HG02943 (cell line): Measurements from ENCODE around the gene HNF4A.

ENCODE experiments used
- ATAC-seq: cut with Tn5 transposase; IDR thresholded peaks from one replicate; pipeline ENCODE4 v1.9.1; 2021; ENCODE audit warnings: mild to moderate bottlenecking, low read depth, moderate library complexity; ENCODE audit not compliant: unreplicated experiment

Gene HNF4A

DNA sequence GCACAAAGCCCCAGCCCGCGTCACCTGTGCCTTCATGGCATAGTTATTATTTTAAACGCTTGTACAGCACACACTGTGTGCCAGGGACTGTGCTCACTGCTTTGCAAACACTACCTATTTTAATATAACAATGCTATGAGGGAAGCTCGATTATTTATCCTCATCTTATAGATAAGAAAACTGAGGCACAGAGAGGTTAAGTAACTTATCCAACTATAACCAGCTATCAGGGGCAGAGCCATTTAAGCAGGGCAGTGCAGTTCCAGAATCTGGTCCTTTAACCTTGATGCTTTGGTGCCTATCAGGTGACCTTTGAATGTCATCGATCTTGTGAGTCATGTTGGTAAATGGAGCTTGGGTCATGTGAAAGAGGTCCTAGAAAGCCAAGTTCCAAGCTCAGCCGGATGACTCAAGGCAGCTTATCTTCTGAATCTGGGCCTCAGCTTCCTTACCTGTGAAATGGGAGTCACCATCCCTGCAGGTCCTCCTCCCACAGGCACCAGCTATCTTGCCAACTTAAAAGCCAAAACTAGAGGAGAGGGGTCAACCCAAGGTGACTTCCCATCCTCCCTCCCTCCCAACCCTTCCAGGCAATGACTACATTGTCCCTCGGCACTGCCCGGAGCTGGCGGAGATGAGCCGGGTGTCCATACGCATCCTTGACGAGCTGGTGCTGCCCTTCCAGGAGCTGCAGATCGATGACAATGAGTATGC lies 63.8 kb downstream of the HNF4A start:
- ATAC-seq = no peak

DNA sequence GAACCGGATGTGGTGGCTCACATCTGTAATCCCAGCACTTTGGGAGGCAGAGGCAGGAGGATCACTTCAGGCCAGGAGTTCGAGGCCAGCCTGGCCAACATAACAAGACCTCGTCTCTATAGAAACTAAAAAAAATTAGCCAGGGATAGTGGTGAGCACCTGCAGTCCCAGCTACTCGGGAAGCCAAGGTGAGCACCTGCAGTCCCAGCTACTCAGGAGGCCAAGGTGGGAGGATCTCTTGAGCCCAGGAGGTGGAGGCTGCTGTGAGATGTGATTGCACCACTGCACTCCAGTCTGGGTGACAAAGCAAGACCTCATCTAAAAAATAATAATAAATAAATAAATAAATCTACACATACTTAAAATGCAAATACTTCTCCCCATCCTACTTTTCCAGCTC lies 65.0 kb downstream of the HNF4A start:
- no peak for ATAC-seq

- no peak for ATAC-seq
These were observed 66.6 kb downstream of the HNF4A start for GRCh38 chr20:44422083-44422482.

GRCh38 chr20:44423480-44423879 lies 68.0 kb downstream of the HNF4A start:
- no peak for ATAC-seq

- ATAC-seq = no peak
These were observed 68.6 kb downstream of the HNF4A start for GRCh38 chr20:44424039-44424495.

- ATAC-seq = no peak
These were observed 70.4 kb downstream of the HNF4A start for GRCh38 chr20:44425923-44426322.

DNA sequence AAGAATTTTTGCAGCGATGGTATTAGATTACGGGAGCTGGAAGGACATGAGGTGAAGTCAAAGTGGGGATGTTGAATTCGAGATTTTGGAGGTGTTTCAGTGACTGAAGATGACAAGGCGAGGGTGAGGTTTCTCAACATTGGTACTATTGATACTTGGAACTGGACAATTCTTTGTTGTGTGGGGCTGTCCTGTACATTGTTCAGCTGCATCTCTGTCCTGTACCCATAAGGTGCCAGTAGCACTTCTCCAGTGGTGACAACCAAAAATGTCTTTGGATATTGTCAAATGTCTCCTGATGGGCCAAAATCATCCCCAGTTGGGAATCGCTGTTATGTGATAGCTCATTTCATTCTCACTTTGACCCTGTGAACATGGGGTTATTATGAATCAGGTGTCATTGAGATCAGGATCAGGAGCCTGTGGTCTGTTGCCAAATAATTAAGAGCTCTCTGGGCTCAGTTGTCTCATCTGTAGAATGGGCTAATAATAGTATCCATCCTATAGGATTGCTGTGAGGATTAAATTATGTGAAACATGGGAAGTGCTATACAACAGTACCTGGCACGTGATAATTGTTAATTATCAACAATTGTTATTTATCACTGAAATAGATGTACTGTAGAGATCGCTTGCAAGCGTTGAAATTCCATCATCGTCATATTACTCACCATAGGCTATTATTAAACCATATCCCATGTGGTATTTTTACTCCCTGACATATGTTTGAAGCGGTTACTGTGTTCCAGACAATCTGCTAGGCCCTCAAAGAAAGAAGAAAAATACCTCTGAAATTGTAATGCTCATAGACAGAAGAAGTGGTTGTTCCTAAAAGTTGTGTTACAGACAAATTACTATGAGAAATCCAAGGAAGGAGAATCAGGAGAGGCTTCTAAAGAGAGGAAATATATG lies 71.6 kb downstream of the HNF4A start:
- ATAC-seq = no peak

DNA sequence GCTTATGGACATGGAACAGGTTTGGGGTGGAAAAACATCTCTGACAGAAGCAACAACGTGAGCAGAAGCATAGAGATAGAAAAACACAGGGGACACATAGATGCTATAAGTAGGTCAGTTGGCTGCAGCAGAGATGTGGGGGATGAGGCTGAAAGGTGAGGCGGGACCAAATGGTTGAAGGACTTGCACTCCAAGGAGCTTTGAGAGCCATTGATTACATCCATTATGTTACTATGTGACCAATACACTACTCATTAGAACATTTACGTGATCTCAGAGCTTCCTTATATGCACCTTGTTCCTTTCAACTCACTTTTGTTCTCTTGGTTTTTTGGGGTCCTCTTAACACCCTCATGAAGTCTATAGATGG lies 72.3 kb downstream of the HNF4A start:
- ATAC-seq = no peak

DNA sequence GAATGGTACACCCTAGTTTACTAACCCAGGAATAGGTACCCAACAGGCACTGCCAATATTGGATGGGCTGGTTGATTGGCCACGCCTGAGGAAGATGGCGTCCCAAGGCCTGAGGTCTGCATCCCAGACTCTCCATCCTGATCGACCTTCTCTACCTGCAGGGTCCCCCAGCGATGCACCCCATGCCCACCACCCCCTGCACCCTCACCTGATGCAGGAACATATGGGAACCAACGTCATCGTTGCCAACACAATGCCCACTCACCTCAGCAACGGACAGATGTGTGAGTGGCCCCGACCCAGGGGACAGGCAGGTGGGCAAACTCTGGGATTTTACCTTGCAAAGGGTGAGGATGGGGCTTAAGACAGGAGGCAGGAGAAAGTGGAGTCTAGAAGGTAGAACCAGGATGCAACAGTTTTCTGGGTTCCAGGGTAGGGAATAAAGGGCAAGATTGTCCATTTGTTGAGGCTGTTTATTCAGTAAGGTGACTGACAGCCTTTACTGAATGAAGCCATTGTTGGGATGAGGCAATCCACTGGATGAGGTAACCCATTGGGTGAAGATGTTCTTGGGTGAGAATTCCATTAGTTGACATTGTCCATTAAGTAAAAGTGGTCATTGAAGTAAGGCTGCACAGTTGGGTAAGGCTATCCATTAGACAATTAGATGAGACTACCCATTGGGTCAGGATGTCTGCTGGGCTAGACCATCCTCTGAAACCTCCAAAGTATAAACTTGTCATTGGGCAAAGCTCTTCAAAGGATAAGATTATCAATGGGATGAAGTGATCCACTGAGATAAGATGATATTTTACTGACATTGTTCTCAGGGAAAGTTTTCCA lies 72.9 kb downstream of the HNF4A start:
- no peak for ATAC-seq

DNA sequence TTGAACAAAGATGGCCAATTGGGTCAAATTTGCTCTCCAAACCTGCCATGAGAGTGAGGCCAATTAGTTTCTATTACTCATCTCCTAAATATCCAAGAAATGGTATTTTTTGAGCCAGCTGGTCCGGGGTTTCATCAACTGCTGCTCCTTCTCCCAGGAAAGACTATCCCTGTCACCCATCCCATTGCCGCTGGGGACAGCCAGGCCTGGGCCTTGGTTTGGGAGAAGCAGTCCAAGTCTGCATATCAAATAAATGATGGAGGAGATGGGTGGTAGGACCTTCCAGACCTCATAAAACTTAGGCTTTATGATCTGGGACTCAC lies 73.5 kb downstream of the HNF4A start:
- ATAC-seq = no peak

DNA sequence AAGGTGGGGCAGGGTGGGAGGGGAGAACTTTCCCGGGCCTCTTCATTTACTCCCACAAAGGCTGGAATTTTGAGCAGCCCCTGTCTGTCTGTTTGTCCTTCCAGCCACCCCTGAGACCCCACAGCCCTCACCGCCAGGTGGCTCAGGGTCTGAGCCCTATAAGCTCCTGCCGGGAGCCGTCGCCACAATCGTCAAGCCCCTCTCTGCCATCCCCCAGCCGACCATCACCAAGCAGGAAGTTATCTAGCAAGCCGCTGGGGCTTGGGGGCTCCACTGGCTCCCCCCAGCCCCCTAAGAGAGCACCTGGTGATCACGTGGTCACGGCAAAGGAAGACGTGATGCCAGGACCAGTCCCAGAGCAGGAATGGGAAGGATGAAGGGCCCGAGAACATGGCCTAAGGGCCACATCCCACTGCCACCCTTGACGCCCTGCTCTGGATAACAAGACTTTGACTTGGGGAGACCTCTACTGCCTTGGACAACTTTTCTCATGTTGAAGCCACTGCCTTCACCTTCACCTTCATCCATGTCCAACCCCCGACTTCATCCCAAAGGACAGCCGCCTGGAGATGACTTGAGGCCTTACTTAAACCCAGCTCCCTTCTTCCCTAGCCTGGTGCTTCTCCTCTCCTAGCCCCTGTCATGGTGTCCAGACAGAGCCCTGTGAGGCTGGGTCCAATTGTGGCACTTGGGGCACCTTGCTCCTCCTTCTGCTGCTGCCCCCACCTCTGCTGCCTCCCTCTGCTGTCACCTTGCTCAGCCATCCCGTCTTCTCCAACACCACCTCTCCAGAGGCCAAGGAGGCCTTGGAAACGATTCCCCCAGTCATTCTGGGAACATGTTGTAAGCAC lies 74.1 kb downstream of the HNF4A start:
- no peak for ATAC-seq

- ATAC-seq = no peak
These were observed 75.0 kb downstream of the HNF4A start for GRCh38 chr20:44430270-44431065.

DNA sequence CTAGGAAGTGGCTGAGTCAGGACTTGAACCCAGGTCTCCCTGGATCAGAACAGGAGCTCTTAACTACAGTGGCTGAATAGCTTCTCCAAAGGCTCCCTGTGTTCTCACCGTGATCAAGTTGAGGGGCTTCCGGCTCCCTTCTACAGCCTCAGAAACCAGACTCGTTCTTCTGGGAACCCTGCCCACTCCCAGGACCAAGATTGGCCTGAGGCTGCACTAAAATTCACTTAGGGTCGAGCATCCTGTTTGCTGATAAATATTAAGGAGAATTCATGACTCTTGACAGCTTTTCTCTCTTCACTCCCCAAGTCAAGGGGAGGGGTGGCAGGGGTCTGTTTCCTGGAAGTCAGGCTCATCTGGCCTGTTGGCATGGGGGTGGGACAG lies 75.6 kb downstream of the HNF4A start:
- no peak for ATAC-seq

GRCh38 chr20:44431502-44432234 lies 76.2 kb downstream of the HNF4A start:
- ATAC-seq = no peak

GRCh38 chr20:44432618-44433577 lies 77.4 kb downstream of the HNF4A start:
- ATAC-seq = no peak

DNA sequence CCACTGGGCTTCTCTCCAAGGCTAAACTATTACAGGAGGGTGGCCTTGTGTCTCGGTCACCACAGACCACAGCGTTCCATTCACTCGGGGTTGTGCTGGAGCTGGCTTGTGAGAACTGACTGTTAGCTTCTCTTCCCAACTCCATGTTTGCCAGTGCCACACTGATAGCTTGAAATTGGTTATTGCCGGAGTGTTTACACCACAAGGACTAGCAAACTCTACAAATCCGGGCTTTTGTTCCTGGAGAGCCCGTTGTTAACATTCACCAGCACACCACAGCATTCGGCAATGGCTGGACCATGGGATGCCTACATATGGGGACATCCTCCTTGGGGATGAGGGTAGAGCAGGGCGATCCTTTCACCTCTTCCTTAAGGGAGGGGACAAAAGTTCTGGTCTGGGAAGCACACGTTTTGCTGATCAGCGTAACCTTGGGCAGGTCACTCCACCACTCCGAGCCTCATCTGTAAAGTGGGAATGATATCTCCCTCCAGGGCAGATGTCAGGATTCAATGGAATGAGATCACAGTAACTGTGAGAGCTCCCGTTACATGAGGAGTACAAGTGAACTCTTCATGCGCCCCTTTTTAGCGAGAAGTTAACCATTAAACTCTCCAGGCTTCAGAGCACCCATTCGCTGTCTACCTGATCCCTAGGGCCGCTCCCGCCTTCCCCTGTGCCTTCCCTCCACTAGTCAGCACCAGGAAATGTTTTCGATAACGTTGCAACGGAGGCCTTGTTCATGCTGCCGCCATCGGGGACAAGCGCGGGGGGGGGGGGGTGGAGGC lies 78.4 kb downstream of the HNF4A start:
- ATAC-seq = no peak
